Ascending aorta (tissue), 2 donors: ENCODE results near the gene PRMT9. TPM values are rescaled to one million over a fixed set of nuclear protein-coding genes. Genes with fewer than 3 reads are reported as not detected.

Experiments used
- DNase-seq, 2 donors: peaks; one replicate each; pipeline ENCODE4 v3.0.0-alpha.2; 2019; ENCODE audit warnings: low spot score in 2 of 2
- H3K27ac ChIP-seq, 2 donors: fragments of 200-600 bp; sonication (generic); one replicate each; pipeline ENCODE4 v1.5.1; 2016 to 2017; ENCODE audit warnings: mild to moderate bottlenecking in 1 of 2
- H3K27me3 ChIP-seq: fragments of 200-600 bp; sonication (generic); one replicate; pipeline ENCODE4 v1.5.1; 2017
- H3K36me3 ChIP-seq, 2 donors: fragments of 200-600 bp; sonication (generic); one replicate each; pipeline ENCODE4 v1.5.1; 2016
- H3K4me1 ChIP-seq, 2 donors: fragments of 200-600 bp; sonication (generic); one replicate each; pipeline ENCODE4 v1.5.1; 2016 to 2017; ENCODE audit warnings: mild to moderate bottlenecking in 1 of 2
- H3K4me3 ChIP-seq, 2 donors: fragments of 200-600 bp; sonication (generic); one replicate each; pipeline ENCODE4 v1.5.1; 2016 to 2017; ENCODE audit warnings: mild to moderate bottlenecking in 1 of 2
- H3K9me3 ChIP-seq, 2 donors: fragments of 200-600 bp; sonication (generic); one replicate each; pipeline ENCODE4 v1.5.1; 2016
- intact Hi-C: fragments of 100-400 bp; cut with DNase I; formaldehyde crosslinking; loops from one replicate; pipeline ENCODE4 v1.15.1; 2023
- total RNA-seq: library from RNA; depleted of rRNA; stranded (reverse); fragments of >200 nt; gene quantifications from one replicate; pipeline ENCODE4 v1.1.0, GENCODE V29; 2016
- TF ChIP-seq, protein P1 (sequence below), 3 experiments: fragments of 200-600 bp in 2 of 3; fragments of 450-650 bp in 1 of 3; sonication (generic) in 2 of 3; IDR thresholded peaks; one replicate each; pipeline ENCODE4 v1.5.1; 2016 to 2019; ENCODE audit warnings: antibody characterized with exemption in 3 of 3, mild to moderate bottlenecking in 1 of 3, moderate library complexity in 1 of 3

The PRMT9 gene
- total RNA-seq, 1 donor from 2014 or later, result 1.6 TPM

DNA sequence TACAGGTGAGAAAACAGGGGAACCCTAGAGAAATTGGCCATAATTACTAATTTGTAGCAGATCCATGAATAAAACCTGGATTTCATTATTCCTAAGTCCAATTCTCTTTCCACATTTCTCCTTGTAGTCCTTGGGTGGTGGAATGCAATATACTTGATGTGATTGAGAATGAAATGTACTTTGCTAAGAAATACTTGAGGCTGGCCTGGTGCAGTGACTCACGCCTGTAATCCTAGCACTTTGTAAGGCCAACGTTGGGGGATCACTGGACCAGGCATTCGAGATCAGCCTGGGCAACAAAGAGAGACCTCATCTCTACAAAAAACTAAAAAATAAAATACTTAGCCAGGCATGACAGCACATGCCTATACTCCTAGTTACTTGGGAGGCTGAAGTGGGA lies 50.9 kb downstream of the PRMT9 start:
- intact Hi-C loops, result no loop called here
- H3K27ac ChIP-seq, result no peak overlapping the region
- H3K4me3 ChIP-seq, result no peak overlapping the region
- TF ChIP-seq, protein P1, sequence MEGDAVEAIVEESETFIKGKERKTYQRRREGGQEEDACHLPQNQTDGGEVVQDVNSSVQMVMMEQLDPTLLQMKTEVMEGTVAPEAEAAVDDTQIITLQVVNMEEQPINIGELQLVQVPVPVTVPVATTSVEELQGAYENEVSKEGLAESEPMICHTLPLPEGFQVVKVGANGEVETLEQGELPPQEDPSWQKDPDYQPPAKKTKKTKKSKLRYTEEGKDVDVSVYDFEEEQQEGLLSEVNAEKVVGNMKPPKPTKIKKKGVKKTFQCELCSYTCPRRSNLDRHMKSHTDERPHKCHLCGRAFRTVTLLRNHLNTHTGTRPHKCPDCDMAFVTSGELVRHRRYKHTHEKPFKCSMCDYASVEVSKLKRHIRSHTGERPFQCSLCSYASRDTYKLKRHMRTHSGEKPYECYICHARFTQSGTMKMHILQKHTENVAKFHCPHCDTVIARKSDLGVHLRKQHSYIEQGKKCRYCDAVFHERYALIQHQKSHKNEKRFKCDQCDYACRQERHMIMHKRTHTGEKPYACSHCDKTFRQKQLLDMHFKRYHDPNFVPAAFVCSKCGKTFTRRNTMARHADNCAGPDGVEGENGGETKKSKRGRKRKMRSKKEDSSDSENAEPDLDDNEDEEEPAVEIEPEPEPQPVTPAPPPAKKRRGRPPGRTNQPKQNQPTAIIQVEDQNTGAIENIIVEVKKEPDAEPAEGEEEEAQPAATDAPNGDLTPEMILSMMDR (IDR thresholded peaks at IDR 0.05), result no peak
- no peaks in the 10 kb centered on the region for H3K9me3 ChIP-seq
- H3K27me3 ChIP-seq, result no peaks in the 10 kb centered on the region
- H3K4me1 ChIP-seq, result no peaks in the 10 kb centered on the region
- no peak for DNase-seq
- H3K36me3 ChIP-seq, result peaks cover 40 to 82% of the 10 kb centered on the region in 2 donors

DNA sequence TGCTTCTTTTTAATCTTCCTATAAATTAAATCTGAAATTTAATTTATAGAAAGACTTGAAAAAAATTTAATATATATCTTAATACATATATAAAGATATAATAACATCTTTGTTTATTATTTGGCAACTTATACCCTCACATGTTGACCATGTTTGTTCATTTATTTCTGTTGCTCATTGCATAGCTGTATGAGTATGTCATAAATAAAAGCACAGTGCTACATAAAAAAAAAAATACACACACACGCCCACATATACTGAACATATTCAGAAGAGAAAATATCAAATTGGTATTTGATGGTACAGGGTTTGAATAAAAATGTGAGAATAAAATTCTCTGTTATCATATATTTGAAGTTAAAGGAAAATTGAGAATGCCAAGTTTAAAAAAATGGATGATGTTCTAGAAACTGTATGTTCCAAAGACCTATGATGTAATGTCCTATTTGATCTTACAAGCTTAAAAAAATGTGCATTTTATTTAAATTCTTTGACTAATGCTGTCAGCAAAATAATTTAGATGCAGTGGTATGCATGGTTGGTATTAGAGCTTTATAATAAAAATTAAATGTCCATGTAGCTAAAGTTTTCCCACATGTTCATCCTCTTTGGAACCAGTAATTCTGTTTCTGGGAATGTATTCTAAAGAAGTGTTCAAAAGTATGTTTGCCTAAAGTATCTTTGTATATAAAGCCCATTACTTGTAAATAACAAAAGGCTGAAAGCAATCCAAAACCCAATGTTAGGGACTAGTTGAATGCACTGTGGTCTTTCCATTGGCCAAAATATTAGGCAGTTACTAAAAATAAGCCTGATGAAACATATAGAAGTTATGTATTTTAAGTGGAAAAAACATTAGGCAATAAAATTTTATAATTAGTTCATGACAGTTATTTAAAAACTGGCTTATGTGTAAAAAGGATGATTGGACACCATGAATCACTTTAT lies 53.9 kb downstream of the PRMT9 start:
- H3K4me1 ChIP-seq, result no peaks in the 10 kb centered on the region
- no peak for DNase-seq
- TF ChIP-seq, protein P1 (IDR thresholded peaks at IDR 0.05), result no peak
- H3K36me3 ChIP-seq, result peaks cover 53 to 83% of the 10 kb centered on the region in 2 donors
- intact Hi-C loops, result no loop called here
- no peak overlapping the region for H3K4me3 ChIP-seq
- no peaks in the 10 kb centered on the region for H3K9me3 ChIP-seq
- no peak overlapping the region for H3K27ac ChIP-seq
- H3K27me3 ChIP-seq, result no peaks in the 10 kb centered on the region

DNA sequence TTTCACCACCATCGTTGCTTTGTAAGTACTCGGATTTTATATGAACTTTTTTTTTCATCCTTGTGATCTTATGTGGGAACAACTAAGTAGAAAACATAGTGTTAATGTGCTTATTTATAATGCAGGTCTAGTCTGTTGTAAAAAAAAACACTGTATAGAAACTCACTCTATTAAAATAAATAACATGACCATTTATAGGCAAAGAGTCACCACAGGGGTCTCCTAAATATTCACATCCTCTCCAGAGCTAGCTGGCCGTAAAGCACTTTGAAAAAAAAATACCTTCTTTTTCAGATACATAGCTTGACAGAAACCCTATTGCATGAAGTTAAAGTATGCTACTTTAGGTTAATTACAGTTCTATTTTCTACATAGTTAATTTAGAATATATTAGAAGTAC lies 55.5 kb downstream of the PRMT9 start:
- no peak overlapping the region for H3K4me3 ChIP-seq
- no peaks in the 10 kb centered on the region for H3K9me3 ChIP-seq
- H3K36me3 ChIP-seq, result peaks cover 40 to 83% of the 10 kb centered on the region in 2 donors
- no peak for DNase-seq
- no peaks in the 10 kb centered on the region for H3K4me1 ChIP-seq
- no peak overlapping the region for H3K27ac ChIP-seq
- H3K27me3 ChIP-seq, result no peaks in the 10 kb centered on the region
- intact Hi-C loops, result no loop called here
- TF ChIP-seq, protein P1 (IDR thresholded peaks at IDR 0.05), result no peak

DNA sequence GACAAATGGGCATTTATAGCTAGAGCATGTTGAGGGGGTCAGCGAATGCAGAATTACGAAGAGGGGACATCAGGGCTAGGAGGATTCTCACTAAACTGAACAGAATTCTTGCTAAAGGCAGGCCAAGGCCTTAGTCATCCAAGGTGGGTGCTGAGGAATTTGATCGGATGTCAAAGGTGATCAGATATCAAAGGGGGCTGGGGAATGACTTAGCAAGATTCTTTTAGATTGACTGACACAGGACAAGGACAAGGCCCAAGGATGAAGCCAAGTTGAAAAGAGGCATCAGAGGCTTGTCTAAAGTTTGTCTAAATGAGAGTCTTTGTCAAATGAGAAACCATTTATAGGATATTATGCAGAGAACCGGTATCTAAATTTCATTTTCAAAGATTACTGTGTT lies 57.1 kb downstream of the PRMT9 start:
- no peaks in the 10 kb centered on the region for H3K4me1 ChIP-seq
- H3K36me3 ChIP-seq, result peaks cover 48 to 72% of the 10 kb centered on the region in 2 donors
- H3K27me3 ChIP-seq, result no peaks in the 10 kb centered on the region
- TF ChIP-seq, protein P1 (IDR thresholded peaks at IDR 0.05), result no peak
- no peak overlapping the region for H3K4me3 ChIP-seq
- no peaks in the 10 kb centered on the region for H3K9me3 ChIP-seq
- intact Hi-C loops, result no loop called here
- H3K27ac ChIP-seq, result no peak overlapping the region
- DNase-seq, result no peak

DNA sequence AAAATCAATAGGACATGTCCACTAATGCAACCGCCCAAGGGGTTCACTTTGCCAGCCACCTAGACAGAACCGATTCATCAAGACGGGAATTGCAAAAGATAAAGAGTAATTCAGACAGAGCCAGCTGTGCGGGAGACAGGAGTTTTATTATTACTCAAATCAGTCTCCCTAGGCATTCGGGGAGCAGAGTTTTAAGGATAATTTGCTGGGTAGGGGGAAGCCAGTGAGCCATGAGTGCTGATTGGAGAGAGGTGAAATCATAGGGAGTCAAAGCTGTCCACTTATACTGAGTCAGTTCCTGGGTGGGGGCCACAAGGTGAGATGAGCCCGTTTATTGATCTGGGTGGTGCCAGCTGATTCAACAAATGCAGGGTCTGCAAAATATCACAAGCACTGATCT lies 58.2 kb downstream of the PRMT9 start:
- TF ChIP-seq, protein P1 (IDR thresholded peaks at IDR 0.05), result no peak
- intact Hi-C loops, result no loop called here
- Histone ChIP-seq H3K4me3 (no peak overlapping the region), H3K27me3 (no peaks in the 10 kb centered on the region), H3K4me1 (peaks cover 0 to 2% of the 10 kb centered on the region in 2 donors), H3K9me3 (no peaks in the 10 kb centered on the region), H3K27ac (no peak overlapping the region), H3K36me3 (peaks cover 46 to 64% of the 10 kb centered on the region in 2 donors)
- no peak for DNase-seq
